ENCODE results near the gene ZNF821.
"Not testable (repeated sequence)": the region's sequence is repeated elsewhere in the genome, so short reads cannot be mapped to it uniquely, and the experiment has no call there.

The ZNF821 gene

GRCh38 chr16:71880176-71880575 lies 3.8 kb downstream of the ZNF821 start:
- Histone ChIP-seq H3K4me2 (ENCODE audit: low read length) (no peak overlapping the region), H3K9me3 (replicated peaks; ENCODE audit: low read length) (no peaks in the 10 kb centered on the region), H3K36me3 (ENCODE audit: insufficient read depth, low read length) (peaks cover 12% of the 10 kb centered on the region), H3K4me1 (ENCODE audit: control insufficient read depth, insufficient read depth, low read length) (peaks cover 11% of the 10 kb centered on the region), H3K9ac (ENCODE audit: low read depth, low read length) (no peak overlapping the region), H3K27me3 (ENCODE audit: control insufficient read depth, insufficient read depth, low read length) (no peaks in the 10 kb centered on the region), H3K4me3 (ENCODE audit: low read length) (no peak overlapping the region)

GRCh38 chr16:71878911-71879310 lies 5.1 kb downstream of the ZNF821 start:
- H3K36me3 ChIP-seq (ENCODE audit: insufficient read depth, low read length), result peaks cover 16% of the 10 kb centered on the region
- no peak overlapping the region for H3K9ac ChIP-seq (ENCODE audit: low read depth, low read length)
- H3K4me1 ChIP-seq (ENCODE audit: control insufficient read depth, insufficient read depth, low read length), result peaks cover 9% of the 10 kb centered on the region
- no peak overlapping the region for H3K4me3 ChIP-seq (ENCODE audit: low read length)
- H3K9me3 ChIP-seq (replicated peaks; ENCODE audit: low read length), result no peaks in the 10 kb centered on the region
- H3K27me3 ChIP-seq (ENCODE audit: control insufficient read depth, insufficient read depth, low read length), result no peaks in the 10 kb centered on the region
- H3K4me2 ChIP-seq (ENCODE audit: low read length), result no peak overlapping the region

- Histone ChIP-seq H3K9me3 (replicated peaks; ENCODE audit: low read length) (no peaks in the 10 kb centered on the region), H3K4me1 (ENCODE audit: control insufficient read depth, insufficient read depth, low read length) (no peaks in the 10 kb centered on the region), H3K9ac (ENCODE audit: low read depth, low read length) (no peak overlapping the region), H3K4me2 (ENCODE audit: low read length) (no peak overlapping the region), H3K4me3 (ENCODE audit: low read length) (no peak overlapping the region), H3K36me3 (ENCODE audit: insufficient read depth, low read length) (peaks cover 4% of the 10 kb centered on the region), H3K27me3 (ENCODE audit: control insufficient read depth, insufficient read depth, low read length) (no peaks in the 10 kb centered on the region)
Measured at GRCh38 chr16:71873199-71873598, 10.8 kb downstream of the ZNF821 start.

GRCh38 chr16:71870818-71871217 lies 13.2 kb downstream of the ZNF821 start:
- no peak overlapping the region for H3K9ac ChIP-seq (ENCODE audit: low read depth, low read length)
- H3K27me3 ChIP-seq (ENCODE audit: control insufficient read depth, insufficient read depth, low read length), result no peaks in the 10 kb centered on the region
- no peaks in the 10 kb centered on the region for H3K9me3 ChIP-seq (replicated peaks; ENCODE audit: low read length)
- no peak overlapping the region for H3K4me2 ChIP-seq (ENCODE audit: low read length)
- H3K4me1 ChIP-seq (ENCODE audit: control insufficient read depth, insufficient read depth, low read length), result no peaks in the 10 kb centered on the region
- no peak overlapping the region for H3K4me3 ChIP-seq (ENCODE audit: low read length)
- H3K36me3 ChIP-seq (ENCODE audit: insufficient read depth, low read length), result peaks cover 4% of the 10 kb centered on the region

GRCh38 chr16:71869089-71869488 lies 14.9 kb downstream of the ZNF821 start:
- no peak overlapping the region for H3K4me3 ChIP-seq (ENCODE audit: low read length)
- H3K36me3 ChIP-seq (ENCODE audit: insufficient read depth, low read length), result peaks cover 4% of the 10 kb centered on the region
- no peaks in the 10 kb centered on the region for H3K27me3 ChIP-seq (ENCODE audit: control insufficient read depth, insufficient read depth, low read length)
- no peaks in the 10 kb centered on the region for H3K4me1 ChIP-seq (ENCODE audit: control insufficient read depth, insufficient read depth, low read length)
- H3K9ac ChIP-seq (ENCODE audit: low read depth, low read length), result no peak overlapping the region
- H3K9me3 ChIP-seq (replicated peaks; ENCODE audit: low read length), result no peaks in the 10 kb centered on the region
- H3K4me2 ChIP-seq (ENCODE audit: low read length), result no peak overlapping the region

- Histone ChIP-seq H3K27me3 (ENCODE audit: control insufficient read depth, insufficient read depth, low read length) (no peaks in the 10 kb centered on the region), H3K36me3 (ENCODE audit: insufficient read depth, low read length) (peaks cover 4% of the 10 kb centered on the region), H3K4me1 (ENCODE audit: control insufficient read depth, insufficient read depth, low read length) (no peaks in the 10 kb centered on the region), H3K4me2 (ENCODE audit: low read length) (no peak overlapping the region), H3K4me3 (ENCODE audit: low read length) (no peak overlapping the region), H3K9ac (ENCODE audit: low read depth, low read length) (no peak overlapping the region), H3K9me3 (replicated peaks; ENCODE audit: low read length) (no peaks in the 10 kb centered on the region)
Measured at GRCh38 chr16:71867939-71868338, 16.0 kb downstream of the ZNF821 start.

- H3K27me3 ChIP-seq (ENCODE audit: control insufficient read depth, insufficient read depth, low read length); H3K36me3 ChIP-seq (ENCODE audit: insufficient read depth, low read length); H3K4me2 ChIP-seq (ENCODE audit: low read length); H3K4me1 ChIP-seq (ENCODE audit: control insufficient read depth, insufficient read depth, low read length); H3K9ac ChIP-seq (ENCODE audit: low read depth, low read length); H3K9me3 ChIP-seq (replicated peaks; ENCODE audit: low read length); H3K4me3 ChIP-seq (ENCODE audit: low read length): not testable (repeated sequence)
Measured at GRCh38 chr16:71867175-71867574, 16.8 kb downstream of the ZNF821 start.

GRCh38 chr16:71865173-71865863 lies 18.7 kb downstream of the ZNF821 start:
- H3K27me3 ChIP-seq (ENCODE audit: control insufficient read depth, insufficient read depth, low read length), result no peaks in the 10 kb centered on the region
- H3K36me3 ChIP-seq (ENCODE audit: insufficient read depth, low read length), result peaks cover 10% of the 10 kb centered on the region
- H3K9ac ChIP-seq (ENCODE audit: low read depth, low read length), result no peak overlapping the region
- no peaks in the 10 kb centered on the region for H3K9me3 ChIP-seq (replicated peaks; ENCODE audit: low read length)
- no peak overlapping the region for H3K4me3 ChIP-seq (ENCODE audit: low read length)
- H3K4me2 ChIP-seq (ENCODE audit: low read length), result no peak overlapping the region
- no peaks in the 10 kb centered on the region for H3K4me1 ChIP-seq (ENCODE audit: control insufficient read depth, insufficient read depth, low read length)

- H3K27me3 ChIP-seq (ENCODE audit: control insufficient read depth, insufficient read depth, low read length), result no peaks in the 10 kb centered on the region
- H3K9me3 ChIP-seq (replicated peaks; ENCODE audit: low read length), result no peaks in the 10 kb centered on the region
- H3K9ac ChIP-seq (ENCODE audit: low read depth, low read length), result no peak overlapping the region
- no peak overlapping the region for H3K4me3 ChIP-seq (ENCODE audit: low read length)
- no peaks in the 10 kb centered on the region for H3K4me1 ChIP-seq (ENCODE audit: control insufficient read depth, insufficient read depth, low read length)
- H3K4me2 ChIP-seq (ENCODE audit: low read length), result no peak overlapping the region
- H3K36me3 ChIP-seq (ENCODE audit: insufficient read depth, low read length), result peaks cover 14% of the 10 kb centered on the region
Measured at GRCh38 chr16:71863995-71864394, 20.0 kb downstream of the ZNF821 start.

GRCh38 chr16:71859762-71860521 lies 24.0 kb downstream of the ZNF821 start:
- no peak overlapping the region for H3K9ac ChIP-seq (ENCODE audit: low read depth, low read length)
- H3K4me3 ChIP-seq (ENCODE audit: low read length), result no peak overlapping the region
- H3K9me3 ChIP-seq (replicated peaks; ENCODE audit: low read length), result no peaks in the 10 kb centered on the region
- H3K27me3 ChIP-seq (ENCODE audit: control insufficient read depth, insufficient read depth, low read length), result no peaks in the 10 kb centered on the region
- no peaks in the 10 kb centered on the region for H3K4me1 ChIP-seq (ENCODE audit: control insufficient read depth, insufficient read depth, low read length)
- no peak overlapping the region for H3K4me2 ChIP-seq (ENCODE audit: low read length)
- H3K36me3 ChIP-seq (ENCODE audit: insufficient read depth, low read length), result peaks cover 21% of the 10 kb centered on the region

- H3K4me2 ChIP-seq (ENCODE audit: low read length), result no peak overlapping the region
- no peak overlapping the region for H3K4me3 ChIP-seq (ENCODE audit: low read length)
- H3K9ac ChIP-seq (ENCODE audit: low read depth, low read length), result no peak overlapping the region
- no peaks in the 10 kb centered on the region for H3K27me3 ChIP-seq (ENCODE audit: control insufficient read depth, insufficient read depth, low read length)
- H3K4me1 ChIP-seq (ENCODE audit: control insufficient read depth, insufficient read depth, low read length), result no peaks in the 10 kb centered on the region
- H3K36me3 ChIP-seq (ENCODE audit: insufficient read depth, low read length), result peaks cover 36% of the 10 kb centered on the region
- no peaks in the 10 kb centered on the region for H3K9me3 ChIP-seq (replicated peaks; ENCODE audit: low read length)
Measured at GRCh38 chr16:71855937-71856662, 27.9 kb downstream of the ZNF821 start.
